HG03045 (cell line): ENCODE results near the gene CD209.
"Not testable (repeated sequence)": the region's sequence is repeated elsewhere in the genome, so short reads cannot be mapped to it uniquely, and the experiment has no call there.

Experiments used
- ATAC-seq: cut with Tn5 transposase; IDR thresholded peaks from one replicate; pipeline ENCODE4 v1.9.1; 2021; ENCODE audit warnings: mild to moderate bottlenecking, moderate library complexity; ENCODE audit not compliant: unreplicated experiment

Gene CD209

GRCh38 chr19:7746903-7747884 lies at the start of gene CD209:
Gene CD209 (minus strand): TSS chr19:7747534. CDS start chr19:7747511, 23 bp downstream.
- no peak for ATAC-seq

- ATAC-seq = no peak
These were observed 48.3 kb upstream of the CD209 start for GRCh38 chr19:7795555-7796161.

GRCh38 chr19:7793493-7793892 lies 46.2 kb upstream of the CD209 start:
- ATAC-seq = no peak

- not testable (repeated sequence) for ATAC-seq
These were observed 45.4 kb upstream of the CD209 start for GRCh38 chr19:7792701-7793100.

- ATAC-seq = no peak
These were observed 44.9 kb upstream of the CD209 start for GRCh38 chr19:7792281-7792680.

GRCh38 chr19:7790416-7790815 lies 43.1 kb upstream of the CD209 start:
- no peak for ATAC-seq

- no peak for ATAC-seq
These were observed 42.1 kb upstream of the CD209 start for GRCh38 chr19:7789447-7789846.

- ATAC-seq = no peak
These were observed 41.6 kb upstream of the CD209 start for GRCh38 chr19:7788933-7789323.

GRCh38 chr19:7788178-7788932 lies 41.0 kb upstream of the CD209 start:
- ATAC-seq = no peak

- no peak for ATAC-seq
These were observed 40.4 kb upstream of the CD209 start for GRCh38 chr19:7787602-7788177.

GRCh38 chr19:7787141-7787540 lies 39.8 kb upstream of the CD209 start:
- no peak for ATAC-seq

GRCh38 chr19:7784856-7785255 lies 37.5 kb upstream of the CD209 start:
- ATAC-seq = no peak

GRCh38 chr19:7783991-7784423 lies 36.7 kb upstream of the CD209 start:
- ATAC-seq = no peak

- ATAC-seq = no peak
These were observed 33.8 kb upstream of the CD209 start for GRCh38 chr19:7781157-7781556.

- ATAC-seq = no peak
These were observed 32.5 kb upstream of the CD209 start for GRCh38 chr19:7779631-7780486.

GRCh38 chr19:7778081-7778480 lies 30.7 kb upstream of the CD209 start:
- ATAC-seq = no peak

- no peak for ATAC-seq
These were observed 28.4 kb upstream of the CD209 start for GRCh38 chr19:7775761-7776160.

- ATAC-seq = no peak
These were observed 26.5 kb upstream of the CD209 start for GRCh38 chr19:7773841-7774240.

GRCh38 chr19:7772752-7773291 lies 25.5 kb upstream of the CD209 start:
- ATAC-seq = no peak

GRCh38 chr19:7771072-7771471 lies 23.7 kb upstream of the CD209 start:
- ATAC-seq = no peak
